ENCODE results near the gene SNX9. TPM values are rescaled to one million over a fixed set of nuclear protein-coding genes. Genes with fewer than 3 reads are reported as not detected.
A peak's percentile ranks its signal among the peaks of the same experiment; 100 is the strongest.

The SNX9 gene
- total and polyA plus RNA-seq, 2 of the 4 experiments (the other 2 are of a cell fraction), result 35.3 to 41.2 TPM

GRCh38 chr6:157861184-157861583, 38.1 kb downstream of the SNX9 start:
- Histone ChIP-seq H3K4me1 (ENCODE audit: control insufficient read depth, insufficient read depth, low read length) (peaks cover 22% of the 10 kb centered on the region), H2BK5ac (ENCODE audit: low read depth, low read length, poor library complexity, severe bottlenecking) (no peak overlapping the region), H4K20me1 (ENCODE audit: insufficient read depth, low read length) (peaks cover 59% of the 10 kb centered on the region), H2AK5ac (ENCODE audit: low read depth, low read length) (no peak overlapping the region), H3K9me3 (ENCODE audit: control insufficient read depth, insufficient read depth, low read length) (no peaks in the 10 kb centered on the region), H3K18ac (ENCODE audit: low read depth, low read length) (no peak overlapping the region), H3K4ac (ENCODE audit: low read depth, low read length) (no peak overlapping the region), H2AFZ (replicated peaks; ENCODE audit: low read length, poor library complexity) (no peak overlapping the region), H2AK9ac (replicated peaks; ENCODE audit: low read depth, low read length, poor library complexity) (no peak overlapping the region), H3K27me3 (ENCODE audit: control insufficient read depth, insufficient read depth, low read length) (no peaks in the 10 kb centered on the region), H3K4me2 (ENCODE audit: low read depth, low read length) (no peak overlapping the region), H3K56ac (ENCODE audit: extremely low read depth, insufficient read depth, low read length) (no peak overlapping the region), H3K9ac (ENCODE audit: low read depth, low read length) (no peak overlapping the region), H3K23ac (ENCODE audit: low read depth, low read length) (0 out of 2 replicates have a peak overlapping the region, but pooled peaks have one; percentile 16), H2BK120ac (ENCODE audit: low read depth, low read length) (no peak overlapping the region), H3K9me1 (ENCODE audit: insufficient read depth, low read length) (peaks cover 15% of the 10 kb centered on the region), H3K27ac (ENCODE audit: insufficient read depth, low read length) (no peak overlapping the region), H4K8ac (ENCODE audit: low read depth in 2 of 2, low read length in 2 of 2) (no peak overlapping the region), H3K79me1 (ENCODE audit: low read depth in 1 of 2, low read length in 2 of 2) (peaks cover 8 to 72% of the 10 kb centered on the region in 2 experiments), H4K5ac (ENCODE audit: low read depth, low read length) (no peak overlapping the region), H4K91ac (ENCODE audit: insufficient read depth, low read depth, low read length) (no peak overlapping the region), H3K14ac (replicated peaks; ENCODE audit: low read depth, low read length) (no peak overlapping the region), H2BK15ac (ENCODE audit: low read depth, low read length) (no peak overlapping the region), H2BK20ac (ENCODE audit: low read depth, low read length) (no peak overlapping the region), H3K36me3 (ENCODE audit: control insufficient read depth, insufficient read depth, low read length) (no peaks in the 10 kb centered on the region), H3K4me3 (ENCODE audit: insufficient read depth, low read depth, low read length) (no peak overlapping the region)
- intact Hi-C loops (cut with micrococcal nuclease), result no loop called here
- in situ Hi-C loops (cut with MboI; ENCODE audit: low sequenced_read_pairs), result no loop called here
- WGBS, 2 experiments (ENCODE audit: extremely low coverage in 2 of 2, insufficient read length in 1 of 2), result 58% methylated on average over 2 of the region's 4 CpGs; no CpG with 5 or more reads in 1 of the 2 experiments
- dilution Hi-C loops (cut with HindIII; ENCODE audit: low sequenced_read_pairs, unreplicated experiment), result no loop called here
- no TSS peak for BruUV-seq (replicated peaks)
- ATAC-seq (ENCODE audit: low read depth) (no peak), DNase-seq (no peak)
- no peak for TF ChIP-seq MAFK (IDR thresholded peaks at IDR 0.05; ENCODE audit: low read depth, low read length)
- no peak for TF ChIP-seq CHD1 (IDR thresholded peaks at IDR 0.05; ENCODE audit: low read depth, low read length)
- TF ChIP-seq CEBPB (IDR thresholded peaks at IDR 0.05; ENCODE audit: low read depth, low read length), result no peak
- TF ChIP-seq RCOR1 (IDR thresholded peaks at IDR 0.05; ENCODE audit: insufficient replicate concordance, low read length), result no peak
- no peak for TF ChIP-seq RFX5 (IDR thresholded peaks at IDR 0.05; ENCODE audit: low read depth, low read length)
- TF ChIP-seq ELK1 (IDR thresholded peaks at IDR 0.05; ENCODE audit: borderline replicate concordance, low read depth, low read length), result no peak
- no peak for TF ChIP-seq MXI1 (IDR thresholded peaks at IDR 0.05; ENCODE audit: borderline replicate concordance, low read depth, low read length)
- no peak for TF ChIP-seq POLR2A (IDR thresholded peaks at IDR 0.05; ENCODE audit: low read depth, low read length)
- no peak for TF ChIP-seq USF2 (IDR thresholded peaks at IDR 0.05; ENCODE audit: low read depth, low read length)
- no peak for TF ChIP-seq FOS (IDR thresholded peaks at IDR 0.05; ENCODE audit: low read depth, low read length)
- TF ChIP-seq CTCF (conservative IDR thresholded peaks at IDR 0.05; ENCODE audit: low read depth, low read length), result no peak
- TF ChIP-seq BHLHE40 (IDR thresholded peaks at IDR 0.05; ENCODE audit: low read depth, low read length), result no peak
- TF ChIP-seq RAD21 (IDR thresholded peaks at IDR 0.05; ENCODE audit: low read length), result no peak
- no peak for TF ChIP-seq SMC3 (IDR thresholded peaks at IDR 0.05; ENCODE audit: low read depth, low read length)
- TF ChIP-seq MAZ (IDR thresholded peaks at IDR 0.05; ENCODE audit: borderline replicate concordance, low read depth, low read length), result no peak
- no peak for TF ChIP-seq NFE2L2 (IDR thresholded peaks at IDR 0.05; ENCODE audit: low read depth, low read length)
- ChIA-PET CTCF (interaction anchor here (0.6 kb wide), 1 partner anchor 425 kb away, joined by 4 read pairs; no protein-coding TSS in a partner anchor), POLR2A (ENCODE audit: unreplicated experiment) (no interaction called here)

Measured in IMR-90 (cell line).